Measurements from ENCODE around the gene TMEM108. TPM values are rescaled to one million over a fixed set of nuclear protein-coding genes. Genes with fewer than 3 reads are reported as not detected.

Gene TMEM108
- total and polyA plus RNA-seq, 5 donors from 2014 or later = 0.11 TPM; not detected in 4

GRCh38 chr3:133330065-133330464 is 291.9 kb downstream of the TMEM108 start:
- no peaks in the 10 kb centered on the region for H3K9me3 ChIP-seq (ENCODE audit: control insufficient read depth in 2 of 2, low read length in 2 of 2)
- no peak overlapping the region for H3K27ac ChIP-seq (ENCODE audit: insufficient read depth, low read length, poor library complexity, severe bottlenecking)
- DNase-seq = no peak
- ATAC-seq (ENCODE audit: low read depth in 2 of 2) = no peak
- H3K36me3 ChIP-seq (ENCODE audit: control insufficient read depth, insufficient read depth, low read length) = no peaks in the 10 kb centered on the region
- Mint-ChIP-seq H3K27ac (no peak overlapping the region), H3K4me1 (no peaks in the 10 kb centered on the region), H3K36me3 (no peaks in the 10 kb centered on the region), H3K9me3 (peaks cover 0 to 4% (median 0%) of the 10 kb centered on the region in 7 donors), H3K4me3 (no peak overlapping the region), H3K27me3 (peaks cover 11% of the 10 kb centered on the region)
- no peaks in the 10 kb centered on the region for H3K27me3 ChIP-seq (ENCODE audit: control insufficient read depth, insufficient read depth, low read length)
- no peaks in the 10 kb centered on the region for H3K4me1 ChIP-seq (ENCODE audit: control insufficient read depth, insufficient read depth, low read length, poor library complexity, severe bottlenecking)
- no peak overlapping the region for H3K4me3 ChIP-seq (ENCODE audit: low read depth, low read length)

DNA sequence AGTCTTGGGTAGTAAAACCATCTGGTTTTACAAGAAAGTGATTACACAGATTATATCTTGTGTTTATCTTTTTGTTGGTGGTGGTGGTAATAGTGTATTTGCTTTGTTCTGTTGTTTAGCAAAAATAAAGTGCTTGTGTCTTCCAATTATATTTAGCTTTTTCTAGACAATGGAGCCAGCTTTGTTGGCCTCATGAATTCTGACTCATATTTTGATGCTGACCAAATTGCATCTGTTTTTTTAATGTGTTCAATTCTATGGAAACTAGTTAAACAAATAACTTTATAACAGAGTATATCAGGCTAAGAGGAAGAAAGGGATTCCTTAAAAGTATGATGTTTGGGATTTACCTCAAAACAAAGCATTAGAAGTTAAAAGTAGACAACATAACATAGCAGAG is 292.3 kb downstream of the TMEM108 start:
- Histone ChIP-seq H3K4me3 (ENCODE audit: low read depth, low read length) (no peak overlapping the region), H3K4me1 (ENCODE audit: control insufficient read depth, insufficient read depth, low read length, poor library complexity, severe bottlenecking) (no peaks in the 10 kb centered on the region), H3K27ac (ENCODE audit: insufficient read depth, low read length, poor library complexity, severe bottlenecking) (no peak overlapping the region), H3K9me3 (ENCODE audit: control insufficient read depth in 2 of 2, low read length in 2 of 2) (no peaks in the 10 kb centered on the region), H3K27me3 (ENCODE audit: control insufficient read depth, insufficient read depth, low read length) (no peaks in the 10 kb centered on the region), H3K36me3 (ENCODE audit: control insufficient read depth, insufficient read depth, low read length) (no peaks in the 10 kb centered on the region)
- peaks cover 11% of the 10 kb centered on the region for H3K27me3 Mint-ChIP-seq
- no peaks in the 10 kb centered on the region for H3K36me3 Mint-ChIP-seq
- H3K4me1 Mint-ChIP-seq = no peaks in the 10 kb centered on the region
- DNase-seq (no peak), ATAC-seq (ENCODE audit: low read depth in 2 of 2) (no peak)
- no peak overlapping the region for H3K27ac Mint-ChIP-seq
- peaks cover 0 to 4% (median 0%) of the 10 kb centered on the region in 7 donors for H3K9me3 Mint-ChIP-seq
- no peak overlapping the region for H3K4me3 Mint-ChIP-seq

- peaks cover 0 to 4% (median 0%) of the 10 kb centered on the region in 7 donors for H3K9me3 Mint-ChIP-seq
- no peak overlapping the region for H3K4me3 Mint-ChIP-seq
- DNase-seq (no peak), ATAC-seq (ENCODE audit: low read depth in 2 of 2) (no peak)
- H3K27ac ChIP-seq (ENCODE audit: insufficient read depth, low read length, poor library complexity, severe bottlenecking) = no peak overlapping the region
- H3K9me3 ChIP-seq (ENCODE audit: control insufficient read depth in 2 of 2, low read length in 2 of 2) = no peaks in the 10 kb centered on the region
- no peaks in the 10 kb centered on the region for H3K4me1 Mint-ChIP-seq
- no peak overlapping the region for H3K27ac Mint-ChIP-seq
- no peaks in the 10 kb centered on the region for H3K4me1 ChIP-seq (ENCODE audit: control insufficient read depth, insufficient read depth, low read length, poor library complexity, severe bottlenecking)
- H3K27me3 ChIP-seq (ENCODE audit: control insufficient read depth, insufficient read depth, low read length) = no peaks in the 10 kb centered on the region
- no peak overlapping the region for H3K4me3 ChIP-seq (ENCODE audit: low read depth, low read length)
- H3K27me3 Mint-ChIP-seq = peaks cover 7% of the 10 kb centered on the region
- H3K36me3 ChIP-seq (ENCODE audit: control insufficient read depth, insufficient read depth, low read length) = no peaks in the 10 kb centered on the region
- H3K36me3 Mint-ChIP-seq = no peaks in the 10 kb centered on the region
These were observed 316.5 kb downstream of the TMEM108 start for GRCh38 chr3:133354721-133355120.

DNA sequence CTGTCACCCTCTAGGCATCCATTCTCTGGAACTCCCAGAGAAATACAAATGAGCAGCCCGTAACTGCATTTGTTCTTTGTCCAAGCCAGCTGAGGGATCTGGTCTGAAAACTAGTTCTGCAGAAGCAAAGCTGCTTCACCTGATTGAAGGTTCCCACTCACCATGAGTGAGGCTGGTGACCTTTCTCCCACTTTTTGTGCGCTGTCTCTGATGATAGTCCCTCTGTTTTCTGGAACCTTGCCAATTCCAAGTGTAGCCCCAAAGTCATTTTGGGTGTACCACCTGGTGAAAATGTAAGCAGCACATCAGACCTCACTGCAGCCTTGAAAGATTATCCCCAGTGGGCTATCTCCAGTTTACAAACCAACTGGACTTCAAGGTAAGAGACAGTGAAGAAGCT is 322.3 kb downstream of the TMEM108 start:
- Histone ChIP-seq H3K27me3 (ENCODE audit: control insufficient read depth, insufficient read depth, low read length) (no peaks in the 10 kb centered on the region), H3K9me3 (ENCODE audit: control insufficient read depth in 2 of 2, low read length in 2 of 2) (no peaks in the 10 kb centered on the region), H3K4me1 (ENCODE audit: control insufficient read depth, insufficient read depth, low read length, poor library complexity, severe bottlenecking) (no peaks in the 10 kb centered on the region), H3K27ac (ENCODE audit: insufficient read depth, low read length, poor library complexity, severe bottlenecking) (no peak overlapping the region), H3K4me3 (ENCODE audit: low read depth, low read length) (no peak overlapping the region), H3K36me3 (ENCODE audit: control insufficient read depth, insufficient read depth, low read length) (no peaks in the 10 kb centered on the region)
- Mint-ChIP-seq H3K36me3 (no peaks in the 10 kb centered on the region), H3K9me3 (peaks cover 0 to 3% (median 0%) of the 10 kb centered on the region in 7 donors), H3K4me3 (no peak overlapping the region), H3K27ac (no peak overlapping the region), H3K27me3 (no peaks in the 10 kb centered on the region), H3K4me1 (peaks cover 0 to 2% (median under 1%) of the 10 kb centered on the region in 4 donors)
- DNase-seq = no peak
- no peak for ATAC-seq (ENCODE audit: low read depth in 2 of 2)

GRCh38 chr3:133361011-133361410 is 322.8 kb downstream of the TMEM108 start:
- H3K27ac ChIP-seq (ENCODE audit: insufficient read depth, low read length, poor library complexity, severe bottlenecking) = no peak overlapping the region
- no peak for ATAC-seq (ENCODE audit: low read depth in 2 of 2)
- H3K9me3 ChIP-seq (ENCODE audit: control insufficient read depth in 2 of 2, low read length in 2 of 2) = no peaks in the 10 kb centered on the region
- H3K36me3 ChIP-seq (ENCODE audit: control insufficient read depth, insufficient read depth, low read length) = no peaks in the 10 kb centered on the region
- peaks cover 0 to 2% (median under 1%) of the 10 kb centered on the region in 4 donors for H3K4me1 Mint-ChIP-seq
- no peaks in the 10 kb centered on the region for H3K4me1 ChIP-seq (ENCODE audit: control insufficient read depth, insufficient read depth, low read length, poor library complexity, severe bottlenecking)
- no peak for DNase-seq
- no peak overlapping the region for H3K27ac Mint-ChIP-seq
- H3K4me3 ChIP-seq (ENCODE audit: low read depth, low read length) = no peak overlapping the region
- no peaks in the 10 kb centered on the region for H3K36me3 Mint-ChIP-seq
- H3K27me3 ChIP-seq (ENCODE audit: control insufficient read depth, insufficient read depth, low read length) = no peaks in the 10 kb centered on the region
- no peaks in the 10 kb centered on the region for H3K27me3 Mint-ChIP-seq
- peaks cover 0 to 3% (median 0%) of the 10 kb centered on the region in 7 donors for H3K9me3 Mint-ChIP-seq
- H3K4me3 Mint-ChIP-seq = no peak overlapping the region

DNA sequence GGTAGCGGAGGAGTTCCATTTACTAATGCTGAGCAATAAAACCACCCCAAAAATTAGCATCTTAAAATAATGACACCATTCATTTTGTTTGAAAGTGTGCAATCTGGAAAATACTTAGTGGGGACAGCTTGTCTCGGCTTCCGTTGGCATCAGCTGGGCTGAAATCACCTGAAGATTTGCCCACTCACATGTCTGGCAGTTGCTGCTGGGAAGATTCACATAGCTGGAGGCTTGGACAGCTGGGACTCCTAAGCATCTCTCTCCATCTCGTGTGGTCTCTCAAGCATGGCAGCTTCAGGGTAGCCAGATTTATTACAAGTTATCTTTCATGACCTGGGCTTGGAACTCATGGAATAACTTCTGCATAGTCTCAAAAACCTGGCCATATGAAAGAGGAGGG is 323.2 kb downstream of the TMEM108 start:
- Mint-ChIP-seq H3K4me3 (no peak overlapping the region), H3K4me1 (peaks cover 0 to 2% (median under 1%) of the 10 kb centered on the region in 4 donors), H3K27ac (no peak overlapping the region), H3K9me3 (peaks cover 0 to 2% (median 0%) of the 10 kb centered on the region in 7 donors), H3K36me3 (no peaks in the 10 kb centered on the region), H3K27me3 (no peaks in the 10 kb centered on the region)
- Histone ChIP-seq H3K4me3 (ENCODE audit: low read depth, low read length) (no peak overlapping the region), H3K27ac (ENCODE audit: insufficient read depth, low read length, poor library complexity, severe bottlenecking) (no peak overlapping the region), H3K4me1 (ENCODE audit: control insufficient read depth, insufficient read depth, low read length, poor library complexity, severe bottlenecking) (no peaks in the 10 kb centered on the region), H3K27me3 (ENCODE audit: control insufficient read depth, insufficient read depth, low read length) (no peaks in the 10 kb centered on the region), H3K36me3 (ENCODE audit: control insufficient read depth, insufficient read depth, low read length) (no peaks in the 10 kb centered on the region), H3K9me3 (ENCODE audit: control insufficient read depth in 2 of 2, low read length in 2 of 2) (no peaks in the 10 kb centered on the region)
- no peak for DNase-seq
- ATAC-seq (ENCODE audit: low read depth in 2 of 2) = no peak

GRCh38 chr3:133362539-133362938 is 324.3 kb downstream of the TMEM108 start:
- Mint-ChIP-seq H3K36me3 (peaks cover 4% of the 10 kb centered on the region), H3K27ac (no peak overlapping the region), H3K4me1 (peaks cover 0 to 2% (median under 1%) of the 10 kb centered on the region in 4 donors), H3K27me3 (no peaks in the 10 kb centered on the region), H3K9me3 (no peaks in the 10 kb centered on the region), H3K4me3 (no peak overlapping the region)
- Histone ChIP-seq H3K9me3 (ENCODE audit: control insufficient read depth in 2 of 2, low read length in 2 of 2) (no peaks in the 10 kb centered on the region), H3K36me3 (ENCODE audit: control insufficient read depth, insufficient read depth, low read length) (no peaks in the 10 kb centered on the region), H3K4me1 (ENCODE audit: control insufficient read depth, insufficient read depth, low read length, poor library complexity, severe bottlenecking) (no peaks in the 10 kb centered on the region), H3K4me3 (ENCODE audit: low read depth, low read length) (no peak overlapping the region), H3K27me3 (ENCODE audit: control insufficient read depth, insufficient read depth, low read length) (no peaks in the 10 kb centered on the region), H3K27ac (ENCODE audit: insufficient read depth, low read length, poor library complexity, severe bottlenecking) (no peak overlapping the region)
- peak in 1 of 3 donors; percentile 7 for DNase-seq
- peak in 1 of 2 donors; percentile 39 for ATAC-seq (ENCODE audit: low read depth in 2 of 2)

DNA sequence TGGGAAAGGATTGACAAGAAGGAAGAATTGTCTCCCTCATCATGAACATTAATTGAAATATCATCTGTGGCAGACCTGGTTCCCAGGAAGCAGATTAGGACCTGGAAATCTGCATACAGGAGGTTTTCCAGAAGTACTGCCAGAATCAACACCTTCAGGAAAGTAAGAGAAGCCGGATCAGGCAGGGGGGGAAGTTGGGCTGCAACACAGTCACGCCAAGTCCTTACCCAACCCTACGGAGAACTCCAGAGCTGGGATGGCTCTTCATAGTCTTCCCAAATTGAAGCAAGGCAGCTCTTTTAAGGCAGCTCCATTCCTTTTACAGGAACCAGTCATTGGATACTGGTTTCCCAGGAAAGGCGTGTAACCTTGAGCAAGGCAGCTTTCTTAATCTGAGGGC is 326.5 kb downstream of the TMEM108 start:
- Histone ChIP-seq H3K4me1 (ENCODE audit: control insufficient read depth, insufficient read depth, low read length, poor library complexity, severe bottlenecking) (no peaks in the 10 kb centered on the region), H3K27me3 (ENCODE audit: control insufficient read depth, insufficient read depth, low read length) (no peaks in the 10 kb centered on the region), H3K27ac (ENCODE audit: insufficient read depth, low read length, poor library complexity, severe bottlenecking) (no peak overlapping the region), H3K4me3 (ENCODE audit: low read depth, low read length) (no peak overlapping the region), H3K9me3 (ENCODE audit: control insufficient read depth in 2 of 2, low read length in 2 of 2) (no peaks in the 10 kb centered on the region), H3K36me3 (ENCODE audit: control insufficient read depth, insufficient read depth, low read length) (no peaks in the 10 kb centered on the region)
- Mint-ChIP-seq H3K9me3 (no peaks in the 10 kb centered on the region), H3K27ac (no peak overlapping the region), H3K4me1 (peaks cover 0 to 2% (median under 1%) of the 10 kb centered on the region in 4 donors), H3K36me3 (peaks cover 4% of the 10 kb centered on the region), H3K4me3 (no peak overlapping the region), H3K27me3 (no peaks in the 10 kb centered on the region)
- ATAC-seq (ENCODE audit: low read depth in 2 of 2) (no peak), DNase-seq (no peak)

Measured in CD4-positive, CD25-positive, alpha-beta regulatory T cell (primary cell).